Endodermal cell (in vitro differentiated cells): ENCODE data around the gene CHTF18. TPM values are rescaled to one million over a fixed set of nuclear protein-coding genes. Genes with fewer than 3 reads are reported as not detected.

Experiments used
- DNase-seq: peaks from one replicate; pipeline ENCODE4 v3.0.0-alpha.2; 2017
- H3K27ac ChIP-seq: 2 replicates; pipeline ENCODE4 v1.5.1; 2013; ENCODE audit warnings: mild to moderate bottlenecking, low read depth, low read length, moderate library complexity
- H3K27me3 ChIP-seq: 2 replicates; pipeline ENCODE4 v1.6.1; 2013; ENCODE audit warnings: mild to moderate bottlenecking, low read length, moderate library complexity; ENCODE audit not compliant: insufficient read depth, control insufficient read depth, poor library complexity, severe bottlenecking
- H3K36me3 ChIP-seq: 2 replicates; pipeline ENCODE4 v1.7.0; 2013; ENCODE audit warnings: mild to moderate bottlenecking, low read length, moderate library complexity; ENCODE audit not compliant: control insufficient read depth, insufficient read depth
- H3K4me1 ChIP-seq: one replicate; pipeline ENCODE4 v1.7.0; 2013; ENCODE audit warnings: low read length; ENCODE audit not compliant: control insufficient read depth, insufficient read depth
- H3K4me3 ChIP-seq: 2 replicates; pipeline ENCODE4 v1.5.1; 2013; ENCODE audit warnings: mild to moderate bottlenecking, low read length, moderate library complexity
- H3K9ac ChIP-seq: 2 replicates; pipeline ENCODE4 v1.6.1; 2013; ENCODE audit warnings: mild to moderate bottlenecking, low read length, moderate library complexity; ENCODE audit not compliant: poor library complexity, severe bottlenecking; ENCODE audit errors: extremely low read depth
- H3K9me3 ChIP-seq: 2 replicates; pipeline ENCODE4 v1.6.1; 2013; ENCODE audit warnings: mild to moderate bottlenecking, low read length, moderate library complexity; ENCODE audit not compliant: control insufficient read depth
- H3K27ac Mint-ChIP-seq: 2 replicates; pipeline ENCODE4 v1.8.0; 2020; ENCODE audit warnings: mixed read lengths
- H3K27me3 Mint-ChIP-seq: 2 replicates; pipeline ENCODE4 v1.8.0; 2021; ENCODE audit warnings: mild to moderate bottlenecking, mixed read lengths; ENCODE audit not compliant: insufficient read depth
- H3K36me3 Mint-ChIP-seq: 2 replicates; pipeline ENCODE4 v1.8.0; 2020; ENCODE audit warnings: low read depth, mixed read lengths
- H3K4me1 Mint-ChIP-seq: 2 replicates; pipeline ENCODE4 v1.8.0; 2020; ENCODE audit warnings: mixed read lengths
- H3K4me3 Mint-ChIP-seq: 2 replicates; pipeline ENCODE4 v1.8.0; 2020; ENCODE audit warnings: mild to moderate bottlenecking, moderate library complexity, mixed read lengths
- H3K9me3 Mint-ChIP-seq: 2 replicates; pipeline ENCODE4 v1.8.0; 2020; ENCODE audit warnings: mild to moderate bottlenecking, mixed read lengths
- WGBS, 2 experiments: methylation state at CpG; one replicate each; pipeline versions ENCODE4 v1.1.5 to v1.1.7; 2013; ENCODE audit warnings: missing lambda C conversion rate in 2 of 2, mixed read lengths in 1 of 2; ENCODE audit not compliant: insufficient coverage in 1 of 2, insufficient read length in 1 of 2; 5-methylcytosine and 5-hydroxymethylcytosine counted together
- total RNA-seq, 2 donors: library from RNA; stranded (reverse); fragmentation: NEBNext Ultra II Directional in 1 of 2; extraction: Animal tissue kit (Norgen Biotek cat#: 25700) in 1 of 2; gene quantifications; 2 replicates in 1 of 2; 3 replicates in 1 of 2; pipeline ENCODE4 v1.2.1, GENCODE V29; 2021
- TF ChIP-seq, protein P1 (sequence below): fragments of 200-600 bp; sonication (generic); conservative IDR thresholded peaks from 2 replicates; pipeline ENCODE4 v1.5.0; 2021; ENCODE audit warnings: antibody characterized with exemption, mild to moderate bottlenecking

The CHTF18 gene
- total RNA-seq, 2 donors from 2014 or later = 158 to 169 TPM

DNA sequence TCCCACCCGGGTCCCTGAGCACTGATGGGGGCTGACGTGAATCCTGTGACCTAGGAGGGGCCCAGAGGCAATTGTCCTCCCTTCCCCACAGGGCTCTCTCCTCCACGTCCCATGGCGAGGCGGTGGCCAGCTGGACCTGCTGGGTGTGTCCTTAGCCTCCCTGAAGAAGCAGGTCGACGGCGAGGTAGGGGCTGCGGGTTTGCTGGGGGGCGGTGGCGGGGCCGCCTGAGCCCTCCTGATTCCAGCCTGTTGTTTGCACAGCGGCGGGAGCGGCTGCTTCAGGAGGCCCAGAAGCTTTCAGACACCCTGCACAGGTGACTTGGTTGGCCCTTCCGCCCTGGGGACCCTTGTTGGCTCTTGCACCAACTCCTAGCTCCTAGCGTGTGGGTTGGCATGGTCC is 1.7 kb downstream of the CHTF18 start:
- Histone ChIP-seq H3K27me3 (no peaks in the 10 kb centered on the region), H3K27ac (no peak overlapping the region), H3K9ac (no peak overlapping the region), H3K4me1 (peaks cover 4% of the 10 kb centered on the region), H3K4me3 (no peak overlapping the region), H3K9me3 (no peaks in the 10 kb centered on the region), H3K36me3 (peaks cover 30% of the 10 kb centered on the region)
- 94 to 98% methylated on average over 8 to 17 of the region's 17 CpGs for WGBS, 2 experiments
- TF ChIP-seq, protein P1, sequence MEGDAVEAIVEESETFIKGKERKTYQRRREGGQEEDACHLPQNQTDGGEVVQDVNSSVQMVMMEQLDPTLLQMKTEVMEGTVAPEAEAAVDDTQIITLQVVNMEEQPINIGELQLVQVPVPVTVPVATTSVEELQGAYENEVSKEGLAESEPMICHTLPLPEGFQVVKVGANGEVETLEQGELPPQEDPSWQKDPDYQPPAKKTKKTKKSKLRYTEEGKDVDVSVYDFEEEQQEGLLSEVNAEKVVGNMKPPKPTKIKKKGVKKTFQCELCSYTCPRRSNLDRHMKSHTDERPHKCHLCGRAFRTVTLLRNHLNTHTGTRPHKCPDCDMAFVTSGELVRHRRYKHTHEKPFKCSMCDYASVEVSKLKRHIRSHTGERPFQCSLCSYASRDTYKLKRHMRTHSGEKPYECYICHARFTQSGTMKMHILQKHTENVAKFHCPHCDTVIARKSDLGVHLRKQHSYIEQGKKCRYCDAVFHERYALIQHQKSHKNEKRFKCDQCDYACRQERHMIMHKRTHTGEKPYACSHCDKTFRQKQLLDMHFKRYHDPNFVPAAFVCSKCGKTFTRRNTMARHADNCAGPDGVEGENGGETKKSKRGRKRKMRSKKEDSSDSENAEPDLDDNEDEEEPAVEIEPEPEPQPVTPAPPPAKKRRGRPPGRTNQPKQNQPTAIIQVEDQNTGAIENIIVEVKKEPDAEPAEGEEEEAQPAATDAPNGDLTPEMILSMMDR = no peak
- no peak for DNase-seq
- no peak overlapping the region for H3K27ac Mint-ChIP-seq
- H3K27me3 Mint-ChIP-seq = no peaks in the 10 kb centered on the region
- H3K4me3 Mint-ChIP-seq = peak overlapping the region; percentile 76
- no peaks in the 10 kb centered on the region for H3K9me3 Mint-ChIP-seq
- peaks cover 13% of the 10 kb centered on the region for H3K36me3 Mint-ChIP-seq
- no peaks in the 10 kb centered on the region for H3K4me1 Mint-ChIP-seq

DNA sequence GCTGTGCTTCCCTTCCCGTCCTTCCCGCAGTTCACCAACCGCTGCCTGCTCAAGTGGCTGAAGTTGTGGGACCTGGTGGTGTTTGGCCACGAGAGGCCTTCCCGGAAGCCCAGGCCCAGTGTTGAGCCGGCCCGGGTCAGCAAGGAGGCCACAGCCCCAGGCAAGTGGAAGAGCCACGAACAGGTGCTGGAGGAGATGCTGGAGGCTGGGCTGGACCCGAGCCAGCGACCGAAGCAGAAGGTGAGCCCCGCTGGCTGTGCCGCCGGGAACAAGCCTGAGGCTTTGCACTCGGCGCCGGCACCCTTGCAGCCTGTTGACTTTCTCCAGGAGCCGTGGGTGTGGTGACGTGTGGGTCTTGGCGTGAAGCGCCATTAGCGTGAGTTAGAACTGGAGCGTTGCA is 2.7 kb downstream of the CHTF18 start:
- Histone ChIP-seq H3K27me3 (no peaks in the 10 kb centered on the region), H3K36me3 (peaks cover 25% of the 10 kb centered on the region), H3K9ac (no peak overlapping the region), H3K27ac (no peak overlapping the region), H3K9me3 (no peaks in the 10 kb centered on the region), H3K4me3 (no peak overlapping the region), H3K4me1 (peaks cover 4% of the 10 kb centered on the region)
- Mint-ChIP-seq H3K36me3 (peaks cover 15% of the 10 kb centered on the region), H3K27ac (no peak overlapping the region), H3K9me3 (no peaks in the 10 kb centered on the region), H3K27me3 (no peaks in the 10 kb centered on the region), H3K4me3 (no peak overlapping the region), H3K4me1 (no peaks in the 10 kb centered on the region)
- DNase-seq = no peak
- TF ChIP-seq, protein P1 = no peak
- WGBS, 2 experiments = 95 to 98% methylated on average over 13 to 23 of the region's 23 CpGs

DNA sequence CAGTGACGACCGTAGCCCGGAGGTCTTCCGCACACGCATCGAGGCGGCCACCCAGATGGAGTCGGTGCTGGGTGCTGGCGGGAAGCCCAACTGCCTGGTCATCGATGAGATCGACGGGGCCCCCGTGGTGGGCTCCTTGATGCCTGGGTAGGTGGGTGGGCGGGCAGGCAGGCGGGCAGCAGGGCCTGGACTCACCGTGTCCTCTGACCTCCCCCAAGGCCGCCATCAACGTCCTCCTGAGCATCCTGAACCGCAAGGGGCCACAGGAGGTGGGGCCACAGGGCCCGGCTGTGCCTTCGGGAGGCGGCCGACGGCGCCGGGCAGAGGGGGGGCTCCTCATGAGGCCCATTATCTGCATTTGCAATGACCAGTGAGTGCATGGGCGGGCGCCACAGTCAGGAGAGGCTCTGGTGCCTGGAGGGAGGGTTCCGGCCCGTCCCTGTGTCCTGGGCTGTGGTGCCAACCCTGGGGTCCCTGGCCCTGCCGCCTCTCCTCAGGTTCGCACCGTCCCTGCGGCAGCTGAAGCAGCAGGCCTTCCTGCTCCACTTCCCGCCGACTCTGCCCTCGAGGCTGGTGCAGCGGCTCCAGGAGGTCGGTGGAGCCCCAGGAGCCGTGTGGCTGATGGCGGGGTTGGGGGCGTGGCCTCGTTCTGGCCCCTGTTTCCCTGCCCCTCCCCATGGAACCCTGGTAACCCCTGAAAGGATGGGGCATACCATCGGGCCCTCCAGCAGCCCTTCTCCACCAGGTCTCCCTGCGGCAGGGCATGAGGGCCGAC is 4.0 kb downstream of the CHTF18 start:
- TF ChIP-seq, protein P1 = no peak
- no peaks in the 10 kb centered on the region for H3K4me1 Mint-ChIP-seq
- H3K27ac Mint-ChIP-seq = no peak overlapping the region
- H3K4me3 Mint-ChIP-seq = no peak overlapping the region
- Histone ChIP-seq H3K9ac (no peak overlapping the region), H3K27me3 (no peaks in the 10 kb centered on the region), H3K9me3 (no peaks in the 10 kb centered on the region), H3K4me3 (no peak overlapping the region), H3K36me3 (peaks cover 29% of the 10 kb centered on the region), H3K27ac (no peak overlapping the region), H3K4me1 (peaks cover under 1% of the 10 kb centered on the region)
- H3K9me3 Mint-ChIP-seq = no peaks in the 10 kb centered on the region
- H3K36me3 Mint-ChIP-seq = peaks cover 24% of the 10 kb centered on the region
- WGBS, 2 experiments = 95 to 97% methylated on average over 28 to 46 of the region's 46 CpGs
- H3K27me3 Mint-ChIP-seq = no peaks in the 10 kb centered on the region
- no peak for DNase-seq
